Pancreas (tissue), 10 donors: ENCODE results near the gene CHM. TPM values are rescaled to one million over a fixed set of nuclear protein-coding genes. Genes with fewer than 3 reads are reported as not detected.
"Not testable (repeated sequence)": the region's sequence is repeated elsewhere in the genome, so short reads cannot be mapped to it uniquely, and the experiment has no call there.

Experiments used
- ATAC-seq, 4 donors: fragments of 200-7000 bp; cut with Tn5 transposase; one replicate each; pipeline versions ENCODE4 v1.8.0 to v1.9.1; 2020; ENCODE audit warnings: mild to moderate bottlenecking in 4 of 4, moderate library complexity in 4 of 4
- DNase-seq, 6 donors: peaks; one replicate each; pipeline ENCODE4 v3.0.0-alpha.2; 2020
- FAIRE-seq: peaks from 2 replicates; lab custom pipeline; 2012; peaks lifted over from hg19 to GRCh38; lab: Jason Lieb, UNC
- H3K27ac ChIP-seq, 4 donors: fragments of 200-600 bp; sonication (generic); 1 replicate in 3 of 4; 2 replicates in 1 of 4; pipeline versions ENCODE4 v1.5.0 to v1.8.0; 2020
- H3K27me3 ChIP-seq, 4 donors: fragments of 200-600 bp; one replicate each; pipeline ENCODE4 v1.8.0; 2021
- H3K36me3 ChIP-seq, 3 donors: fragments of 200-600 bp; sonication (generic) in 1 of 3; one replicate each; pipeline versions ENCODE4 v1.5.0 to v1.8.0; 2020 to 2021
- H3K4me1 ChIP-seq, 3 donors: fragments of 200-600 bp; one replicate each; pipeline ENCODE4 v1.8.0; 2021
- H3K4me3 ChIP-seq, 4 donors: fragments of 200-600 bp; sonication (generic) in 2 of 4; one replicate each; pipeline versions ENCODE4 v1.5.0 to v1.8.0; 2020 to 2021
- H3K9me3 ChIP-seq, 4 donors: fragments of 200-600 bp; one replicate each; pipeline ENCODE4 v1.8.0; 2021
- WGBS, 2 donors: extraction: QIAGEN DNeasy Blood & Tissue Kit; methylation state at CpG; one replicate each; pipeline ENCODE4 v1.1.7; 2013; 5-methylcytosine and 5-hydroxymethylcytosine counted together
- intact Hi-C, 3 donors: fragments of 100-400 bp; cut with DNase I; formaldehyde crosslinking; loops; one replicate each; pipeline versions ENCODE4 v1.11.1 to v1.14.2; 2022
- polyA plus RNA-seq, 2 donors: library from polyadenylated mRNA; stranded (reverse); fragments of 200-250 nt; gene quantifications; one replicate each; pipeline ENCODE4 v1.2.3, GENCODE V29; 2013
- total RNA-seq, 6 donors: library from RNA; stranded (reverse); fragmentation: NEBNext Ultra II Directional in 4 of 6; extraction: Animal tissue kit (Norgen Biotek cat#: 25700) in 4 of 6; gene quantifications; one replicate each; pipeline versions ENCODE4 v1.2.1 to v1.2.4, GENCODE V29; 2021 to 2023
- TF ChIP-seq, protein P1 (sequence below), 4 donors: fragments of 200-600 bp; sonication (generic) in 3 of 4; IDR thresholded peaks; one replicate each; pipeline versions ENCODE4 v1.5.0 to v1.8.0; 2021; ENCODE audit warnings: antibody characterized with exemption in 4 of 4
- donor health status: healthy with polysubstance abuse.
- donor health status: DM: no; HTN: no; CAD: no; lungs with moderate emphysema.
- donor health status: DM: no; HTN: no; CAD: no.
- donor health status: control.
- donor health status: control.
- donor health status: Bipolar disorder and iron deficiency.
- donor health status: DM: yes; HTN: yes; CAD: no.
- donor health status: DM: no; HTN: no; CAD: no.
- donor health status: DM: no; HTN: no; CAD: no.
- donor health status: DM: yes; HTN: yes; CAD: no.

Gene CHM
- total and polyA plus RNA-seq, 8 donors, result 3.9 to 10.7 (median 7.9) TPM

DNA sequence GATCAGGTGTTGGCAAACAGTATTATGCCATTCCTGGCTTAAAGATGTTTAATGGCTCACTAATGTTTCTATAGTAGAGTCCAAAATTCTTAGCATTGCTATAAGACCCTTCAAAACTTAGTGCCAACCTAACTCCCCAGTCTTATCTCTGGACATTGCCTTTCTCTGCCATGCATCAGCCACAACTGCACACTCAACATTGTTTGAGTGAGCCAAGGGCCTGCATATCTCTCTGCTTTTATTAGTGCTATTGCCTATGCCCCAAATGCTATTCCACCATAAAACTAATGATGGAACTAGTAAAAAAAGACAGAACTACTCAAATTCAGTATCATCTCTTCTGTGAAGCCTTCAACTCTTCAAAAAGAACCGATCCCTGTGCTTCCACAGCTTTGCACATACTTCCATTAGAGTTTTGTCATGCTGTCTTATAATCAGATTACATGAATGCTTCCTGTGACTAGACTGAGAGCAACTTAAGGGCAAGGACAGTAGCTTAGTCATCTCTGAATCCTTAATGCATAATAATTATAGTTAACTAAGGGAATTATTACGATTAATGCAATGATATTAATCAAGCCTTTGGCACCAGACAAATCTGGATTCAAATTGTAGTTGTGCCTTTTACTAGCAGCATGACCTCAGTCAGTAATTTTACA, 53.7 kb downstream of the CHM start:
- TF ChIP-seq, protein P1, sequence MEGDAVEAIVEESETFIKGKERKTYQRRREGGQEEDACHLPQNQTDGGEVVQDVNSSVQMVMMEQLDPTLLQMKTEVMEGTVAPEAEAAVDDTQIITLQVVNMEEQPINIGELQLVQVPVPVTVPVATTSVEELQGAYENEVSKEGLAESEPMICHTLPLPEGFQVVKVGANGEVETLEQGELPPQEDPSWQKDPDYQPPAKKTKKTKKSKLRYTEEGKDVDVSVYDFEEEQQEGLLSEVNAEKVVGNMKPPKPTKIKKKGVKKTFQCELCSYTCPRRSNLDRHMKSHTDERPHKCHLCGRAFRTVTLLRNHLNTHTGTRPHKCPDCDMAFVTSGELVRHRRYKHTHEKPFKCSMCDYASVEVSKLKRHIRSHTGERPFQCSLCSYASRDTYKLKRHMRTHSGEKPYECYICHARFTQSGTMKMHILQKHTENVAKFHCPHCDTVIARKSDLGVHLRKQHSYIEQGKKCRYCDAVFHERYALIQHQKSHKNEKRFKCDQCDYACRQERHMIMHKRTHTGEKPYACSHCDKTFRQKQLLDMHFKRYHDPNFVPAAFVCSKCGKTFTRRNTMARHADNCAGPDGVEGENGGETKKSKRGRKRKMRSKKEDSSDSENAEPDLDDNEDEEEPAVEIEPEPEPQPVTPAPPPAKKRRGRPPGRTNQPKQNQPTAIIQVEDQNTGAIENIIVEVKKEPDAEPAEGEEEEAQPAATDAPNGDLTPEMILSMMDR (IDR thresholded peaks at IDR 0.05), result no peak
- FAIRE-seq (no peak), DNase-seq (no peak)

DNA sequence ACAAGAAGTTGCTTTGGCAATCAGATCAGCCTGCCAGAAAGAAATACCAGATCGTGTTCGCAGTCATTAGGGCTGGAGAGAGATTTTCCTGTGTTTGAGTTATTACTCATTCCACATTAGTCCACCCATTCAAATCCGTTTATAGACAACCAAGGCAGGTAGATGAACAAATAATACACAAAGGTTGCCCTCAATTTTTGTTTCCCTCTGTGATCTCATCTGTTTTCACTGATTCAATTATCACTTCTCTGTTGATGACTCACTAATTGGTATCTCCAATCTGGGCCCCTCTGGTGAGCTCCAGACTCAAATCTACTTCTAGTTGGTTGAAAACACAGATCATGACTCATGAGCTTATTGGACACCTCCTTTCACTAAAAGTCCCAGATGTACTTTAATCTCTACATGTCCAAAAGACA, 54.5 kb downstream of the CHM start:
- WGBS, 2 donors, result 45 to 46% methylated on average over 3 of the region's 3 CpGs
- FAIRE-seq (no peak), DNase-seq (no peak), ATAC-seq (peak in 3 of 4 donors; percentile 34 to 87 (median 58))
- Histone ChIP-seq H3K4me3 (no peak overlapping the region), H3K36me3 (no peaks in the 10 kb centered on the region), H3K9me3 (no peaks in the 10 kb centered on the region), H3K27me3 (no peaks in the 10 kb centered on the region), H3K27ac (no peak overlapping the region), H3K4me1 (no peaks in the 10 kb centered on the region)
- intact Hi-C loops, result no loop called here
- TF ChIP-seq, protein P1 (IDR thresholded peaks at IDR 0.05), result no peak

More for the DNA sequence above, 53.7 kb downstream of the CHM start:
- Histone ChIP-seq H3K36me3 (no peaks in the 10 kb centered on the region), H3K27me3 (no peaks in the 10 kb centered on the region), H3K27ac (no peak overlapping the region), H3K9me3 (no peaks in the 10 kb centered on the region), H3K4me3 (no peak overlapping the region), H3K4me1 (no peaks in the 10 kb centered on the region)
- ATAC-seq, result no peak
- WGBS, 2 donors, result 54 to 84% methylated on average over 2 of the region's 2 CpGs
- intact Hi-C loops, result no loop called here

DNA sequence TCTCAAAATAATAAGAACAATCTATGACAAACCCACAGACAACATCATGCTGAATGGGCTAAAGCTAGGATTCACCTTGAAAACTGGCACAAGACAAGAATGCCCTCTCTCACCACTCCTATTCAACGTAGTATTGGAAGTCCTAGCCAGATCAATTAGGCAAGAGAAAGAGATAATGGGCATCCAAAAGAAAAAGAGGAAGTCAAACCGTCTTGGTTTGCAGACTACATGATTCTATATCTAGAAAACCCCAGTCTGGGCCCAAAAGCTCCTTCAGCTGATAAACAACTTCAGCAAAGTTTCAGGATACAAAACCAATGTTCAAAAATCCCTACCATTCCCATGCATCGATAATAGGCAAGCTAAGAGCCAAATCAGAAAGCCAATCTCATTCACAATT, 59.0 kb downstream of the CHM start:
- no peak for ATAC-seq
- Histone ChIP-seq H3K9me3 (no peaks in the 10 kb centered on the region), H3K27me3 (peaks cover 0 to 4% (median 0%) of the 10 kb centered on the region in 4 donors), H3K4me1 (no peaks in the 10 kb centered on the region), H3K27ac (no peak overlapping the region), H3K4me3 (no peak overlapping the region), H3K36me3 (no peaks in the 10 kb centered on the region)
- no peak for FAIRE-seq
- TF ChIP-seq, protein P1 (IDR thresholded peaks at IDR 0.05), result no peak
- no peak for DNase-seq
- intact Hi-C loops, result no loop called here
- WGBS, 2 donors, result 57 to 58% methylated on average over 3 of the region's 3 CpGs

DNA sequence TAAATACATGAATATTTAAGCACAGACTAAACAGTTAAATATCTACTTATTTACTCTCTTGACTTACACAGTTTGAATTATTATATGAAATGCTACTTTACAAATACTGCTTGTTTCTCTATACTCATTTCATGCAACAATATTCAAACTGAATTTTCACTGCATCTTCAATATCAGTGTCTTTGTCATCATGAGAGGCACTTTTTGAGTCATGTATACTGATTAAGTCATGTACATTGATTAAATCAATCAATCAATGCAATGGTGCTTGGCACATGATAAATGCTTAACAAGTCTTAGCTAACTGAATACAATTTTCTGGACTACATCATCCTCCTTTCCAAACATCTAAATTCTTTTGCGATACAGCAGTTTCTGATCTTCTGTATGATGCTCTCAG, 67.1 kb downstream of the CHM start:
- DNase-seq (no peak), ATAC-seq (no peak), FAIRE-seq (no peak)
- no peak overlapping the region for H3K27ac ChIP-seq
- 90 to 93% methylated on average over 1 of the region's 1 CpG for WGBS, 2 donors
- no peaks in the 10 kb centered on the region for H3K4me1 ChIP-seq
- no peaks in the 10 kb centered on the region for H3K36me3 ChIP-seq
- H3K9me3 ChIP-seq, result no peaks in the 10 kb centered on the region
- peaks cover 0 to 4% (median 0%) of the 10 kb centered on the region in 4 donors for H3K27me3 ChIP-seq
- TF ChIP-seq, protein P1 (IDR thresholded peaks at IDR 0.05), result no peak
- no peak overlapping the region for H3K4me3 ChIP-seq
- intact Hi-C loops, result no loop called here

DNA sequence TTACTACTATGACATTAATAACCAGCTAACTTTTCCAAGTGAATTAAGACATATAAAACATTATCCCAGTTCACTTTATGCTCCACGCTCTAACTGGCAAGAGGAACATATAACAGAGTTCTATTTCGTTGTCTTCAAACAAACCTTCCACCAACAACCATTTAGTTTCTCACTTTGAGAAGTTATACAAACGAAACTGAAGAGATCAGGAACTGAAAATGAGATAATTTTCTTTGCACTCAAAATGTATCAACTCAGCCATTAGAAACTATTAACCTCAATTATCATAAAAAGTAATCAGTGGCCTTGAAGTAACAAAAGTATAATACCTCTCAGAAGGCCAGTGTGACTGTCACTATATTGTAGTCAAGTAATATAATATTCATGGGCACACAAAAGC, 70.1 kb downstream of the CHM start:
- Histone ChIP-seq H3K9me3 (no peaks in the 10 kb centered on the region), H3K27me3 (no peaks in the 10 kb centered on the region), H3K4me3 (no peak overlapping the region), H3K4me1 (no peaks in the 10 kb centered on the region), H3K27ac (no peak overlapping the region), H3K36me3 (no peaks in the 10 kb centered on the region)
- 58 to 74% methylated on average over 3 of the region's 3 CpGs for WGBS, 2 donors
- no peak for FAIRE-seq
- TF ChIP-seq, protein P1 (IDR thresholded peaks at IDR 0.05), result no peak
- intact Hi-C loops, result no loop called here
- ATAC-seq, result no peak
- DNase-seq, result no peak

DNA sequence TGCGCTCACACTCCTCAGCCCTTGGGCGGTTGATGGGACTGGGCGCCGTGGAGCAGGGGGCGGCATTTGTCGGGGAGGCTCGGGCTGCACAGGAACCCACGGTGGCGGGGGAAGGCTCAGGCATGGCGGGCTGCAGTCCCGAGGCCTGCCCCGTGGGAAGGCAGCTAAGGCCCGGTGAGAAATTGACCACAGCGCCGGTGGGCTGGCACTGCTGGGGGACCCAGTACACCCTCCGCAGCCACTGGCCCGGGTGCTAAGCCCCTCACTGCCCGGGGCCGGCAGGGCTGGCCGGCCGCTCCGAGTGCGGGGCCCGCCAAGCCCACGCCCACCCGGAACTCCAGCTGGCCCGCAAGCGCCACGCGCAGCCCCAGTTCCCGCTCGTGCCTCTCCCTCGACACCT, 75.0 kb downstream of the CHM start:
- H3K27ac ChIP-seq, FAIRE-seq, intact Hi-C loops, H3K4me3 ChIP-seq, H3K9me3 ChIP-seq, H3K4me1 ChIP-seq, ATAC-seq, H3K27me3 ChIP-seq, H3K36me3 ChIP-seq: not testable (repeated sequence)
- peak in 1 of 6 donors; percentile 43 for DNase-seq
- 97% methylated on average over 17 to 33 of the region's 33 CpGs for WGBS, 2 donors
